Ovary (tissue), 9 donors: ENCODE data around the gene H6PD. TPM values are rescaled to one million over a fixed set of nuclear protein-coding genes. Genes with fewer than 3 reads are reported as not detected.

Experiments
- DNase-seq, 5 donors: peaks; one replicate each; pipeline ENCODE4 v3.0.0-alpha.2; 2019 to 2020
- H3K27ac ChIP-seq, 2 donors: fragments of 200-600 bp; one replicate each; pipeline versions ENCODE4 v1.5.1 to v1.8.0; 2019 to 2022
- H3K27me3 ChIP-seq: fragments of 200-600 bp; one replicate; pipeline ENCODE4 v1.8.0; 2022
- H3K36me3 ChIP-seq: fragments of 200-600 bp; sonication (generic); one replicate; pipeline ENCODE4 v1.5.1; 2019
- H3K4me1 ChIP-seq: one replicate; pipeline ENCODE4 v1.8.1; 2013; ENCODE audit warnings: mild to moderate bottlenecking, moderate library complexity; ENCODE audit not compliant: insufficient read depth
- H3K4me3 ChIP-seq: fragments of 200-600 bp; sonication (generic); one replicate; pipeline ENCODE4 v1.5.1; 2017
- H3K9me3 ChIP-seq, 2 donors: fragments of 200-600 bp in 1 of 2; sonication (generic) in 1 of 2; one replicate each; pipeline versions ENCODE4 v1.5.1 to v1.8.1; 2013 to 2019; ENCODE audit warnings: mild to moderate bottlenecking in 1 of 2, moderate library complexity in 1 of 2
- EP300 ChIP-seq: sonication (generic); formaldehyde crosslinking; IDR thresholded peaks from one replicate; pipeline ENCODE4 v1.6.1; 2017; ENCODE audit warnings: antibody characterized with exemption
- POLR2A ChIP-seq: fragments of 450-650 bp; IDR thresholded peaks from one replicate; pipeline ENCODE4 v1.6.1; 2017; ENCODE audit warnings: antibody characterized with exemption, mild to moderate bottlenecking, moderate library complexity
- WGBS, 3 donors: extraction: QIAGEN DNeasy Blood & Tissue Kit in 1 of 3; methylation state at CpG; one replicate each; pipeline versions ENCODE4 v1.1.5 to v1.1.7; 2013 to 2017; 5-methylcytosine and 5-hydroxymethylcytosine counted together
- intact Hi-C, 4 donors: fragments of 100-400 bp; cut with DNase I; formaldehyde crosslinking; loops; one replicate each; pipeline versions ENCODE4 v1.11.0 to v1.15.1; 2022 to 2023
- polyA plus RNA-seq, 2 donors: library from polyadenylated mRNA; stranded (reverse); fragments of 200-250 nt in 1 of 2; fragments of 350-450 nt in 1 of 2; fragmentation: Illumina TruSeq in 1 of 2; extraction: RNeasy Lipid Tissue Mini Kit (QIAGEN cat#74804) in 1 of 2; gene quantifications; one replicate each; pipeline ENCODE4 v1.2.3, GENCODE V29; 2013 to 2014
- total RNA-seq, 7 donors: library from RNA; depleted of rRNA in 2 of 7; stranded (reverse); fragments of >200 nt in 2 of 7; fragmentation: NEBNext Ultra II Directional in 3 of 7; extraction: Animal tissue kit (Norgen Biotek cat#: 25700) in 3 of 7; gene quantifications; one replicate each; pipeline versions ENCODE4 v1.1.0 to v1.2.4, GENCODE V29; 2016 to 2023
- TF ChIP-seq, protein P1 (sequence below), 3 donors: fragments of 450-650 bp in 2 of 3; fragments of 200-600 bp in 1 of 3; IDR thresholded peaks; one replicate each; pipeline versions ENCODE4 v1.5.1 to v1.8.0; 2016 to 2022; ENCODE audit warnings: antibody characterized with exemption in 3 of 3, mild to moderate bottlenecking in 1 of 3
- donor health status: DM: no; HTN: no; CAD: no; lungs with moderate emphysema.
- donor health status: DM: no; HTN: no; CAD: no.
- donor health status: Bipolar disorder and iron deficiency.
- donor health status: DM: yes; HTN: yes; CAD: no.
- donor health status: DM: no; HTN: no; CAD: no.
- donor health status: DM: yes; HTN: yes; CAD: no.

Gene H6PD
- total and polyA plus RNA-seq, 9 donors, result 47.0 to 148 (median 89.7) TPM

DNA sequence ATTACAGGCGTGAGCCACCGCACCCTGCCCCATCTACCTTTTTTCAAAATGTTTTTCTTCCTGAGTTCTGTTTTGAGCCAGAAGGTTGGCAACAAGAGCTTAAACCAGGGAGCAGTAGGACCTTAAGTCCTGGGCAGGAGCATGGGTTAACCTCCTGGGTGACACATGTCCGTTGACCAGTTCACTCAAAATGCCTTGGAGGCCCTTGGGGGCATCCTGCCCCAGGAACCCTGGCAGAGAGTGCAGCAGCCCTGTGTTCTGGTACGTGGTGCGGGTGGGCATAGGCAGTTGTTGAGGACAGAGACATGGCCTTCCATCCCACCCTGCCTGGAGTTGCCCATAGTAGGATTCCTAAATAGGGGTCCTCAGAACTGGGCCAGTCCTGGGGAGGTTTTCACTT, 11.6 kb downstream of the H6PD start:
- no peaks in the 10 kb centered on the region for H3K27me3 ChIP-seq
- TF ChIP-seq EP300, result no peak
- TF ChIP-seq POLR2A, result no peak
- TF ChIP-seq, protein P1, sequence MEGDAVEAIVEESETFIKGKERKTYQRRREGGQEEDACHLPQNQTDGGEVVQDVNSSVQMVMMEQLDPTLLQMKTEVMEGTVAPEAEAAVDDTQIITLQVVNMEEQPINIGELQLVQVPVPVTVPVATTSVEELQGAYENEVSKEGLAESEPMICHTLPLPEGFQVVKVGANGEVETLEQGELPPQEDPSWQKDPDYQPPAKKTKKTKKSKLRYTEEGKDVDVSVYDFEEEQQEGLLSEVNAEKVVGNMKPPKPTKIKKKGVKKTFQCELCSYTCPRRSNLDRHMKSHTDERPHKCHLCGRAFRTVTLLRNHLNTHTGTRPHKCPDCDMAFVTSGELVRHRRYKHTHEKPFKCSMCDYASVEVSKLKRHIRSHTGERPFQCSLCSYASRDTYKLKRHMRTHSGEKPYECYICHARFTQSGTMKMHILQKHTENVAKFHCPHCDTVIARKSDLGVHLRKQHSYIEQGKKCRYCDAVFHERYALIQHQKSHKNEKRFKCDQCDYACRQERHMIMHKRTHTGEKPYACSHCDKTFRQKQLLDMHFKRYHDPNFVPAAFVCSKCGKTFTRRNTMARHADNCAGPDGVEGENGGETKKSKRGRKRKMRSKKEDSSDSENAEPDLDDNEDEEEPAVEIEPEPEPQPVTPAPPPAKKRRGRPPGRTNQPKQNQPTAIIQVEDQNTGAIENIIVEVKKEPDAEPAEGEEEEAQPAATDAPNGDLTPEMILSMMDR (IDR thresholded peaks at IDR 0.05), result no peak
- 91 to 97% (median 93%) methylated on average over 5 of the region's 5 CpGs for WGBS, 3 donors
- DNase-seq, result peak in 1 of 5 donors; percentile 28
- peaks cover 60% of the 10 kb centered on the region for H3K4me1 ChIP-seq
- H3K9me3 ChIP-seq, result no peaks in the 10 kb centered on the region
- no peak overlapping the region for H3K4me3 ChIP-seq
- H3K27ac ChIP-seq, result no peak overlapping the region
- no peaks in the 10 kb centered on the region for H3K36me3 ChIP-seq
- intact Hi-C loops, result loop anchor here in 1 of 4 donors (5.0 kb wide), 1 partner anchor 104 kb away; no protein-coding TSS in a partner anchor

DNA sequence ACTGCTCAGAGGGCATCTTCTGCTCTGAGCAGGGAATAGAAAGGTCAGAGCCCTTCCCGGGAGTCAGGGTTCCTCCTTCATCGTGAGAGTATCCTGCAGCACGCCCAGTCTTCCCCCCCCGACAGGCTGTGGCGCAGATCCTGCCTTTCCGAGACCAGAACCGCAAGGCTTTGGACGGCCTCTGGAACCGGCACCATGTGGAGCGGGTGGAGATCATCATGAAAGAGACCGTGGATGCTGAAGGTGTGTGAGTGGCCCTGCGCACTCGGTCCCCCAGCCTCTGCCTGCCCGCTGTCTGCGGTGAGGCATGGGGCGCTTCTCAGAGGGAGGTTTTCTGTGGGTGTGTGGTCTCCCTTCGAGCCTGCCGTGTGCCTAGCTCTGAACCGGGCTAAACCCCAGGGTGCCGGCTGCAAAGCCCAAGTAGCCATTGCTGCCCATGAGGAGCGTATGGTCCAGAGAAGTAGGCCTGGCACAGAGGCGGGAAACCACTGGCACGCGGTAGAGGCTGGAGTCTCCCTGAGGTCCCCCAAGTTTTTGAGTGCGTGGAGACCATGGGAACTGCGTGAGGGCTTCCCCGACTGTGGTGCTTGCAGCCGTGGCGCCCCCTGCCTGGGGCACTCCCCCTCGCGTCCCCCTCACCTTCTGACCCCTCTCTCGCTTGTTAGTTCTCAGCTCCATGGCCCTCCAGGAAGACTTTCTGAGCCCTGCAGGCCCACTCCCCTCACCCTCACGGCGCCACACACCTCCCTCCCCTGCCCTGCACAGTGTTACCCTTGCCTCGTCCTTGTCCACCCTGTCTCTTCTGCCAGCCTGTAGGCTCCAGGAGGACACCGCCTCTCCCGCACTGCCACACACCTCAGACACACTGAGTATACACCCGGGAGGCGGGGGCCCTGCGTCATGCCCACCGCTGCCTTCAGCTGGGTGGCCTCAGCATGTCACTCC, 12.5 kb downstream of the H6PD start:
- 86 to 87% (median 87%) methylated on average over 41 of the region's 41 CpGs for WGBS, 3 donors
- Histone ChIP-seq H3K9me3 (no peaks in the 10 kb centered on the region), H3K27ac (peak overlapping the region in 1 of 2 donors; percentile 69), H3K27me3 (no peaks in the 10 kb centered on the region), H3K4me3 (no peak overlapping the region), H3K4me1 (peaks cover 59% of the 10 kb centered on the region), H3K36me3 (no peaks in the 10 kb centered on the region)
- DNase-seq, result peak in 3 of 5 donors; percentile 29 to 40 (median 36)
- TF ChIP-seq EP300 (no peak), POLR2A (no peak)
- TF ChIP-seq, protein P1 (IDR thresholded peaks at IDR 0.05), result no peak
- intact Hi-C loops, result loop anchor here in 1 of 4 donors (5.0 kb wide), 1 partner anchor 105 kb away; no protein-coding TSS in a partner anchor

DNA sequence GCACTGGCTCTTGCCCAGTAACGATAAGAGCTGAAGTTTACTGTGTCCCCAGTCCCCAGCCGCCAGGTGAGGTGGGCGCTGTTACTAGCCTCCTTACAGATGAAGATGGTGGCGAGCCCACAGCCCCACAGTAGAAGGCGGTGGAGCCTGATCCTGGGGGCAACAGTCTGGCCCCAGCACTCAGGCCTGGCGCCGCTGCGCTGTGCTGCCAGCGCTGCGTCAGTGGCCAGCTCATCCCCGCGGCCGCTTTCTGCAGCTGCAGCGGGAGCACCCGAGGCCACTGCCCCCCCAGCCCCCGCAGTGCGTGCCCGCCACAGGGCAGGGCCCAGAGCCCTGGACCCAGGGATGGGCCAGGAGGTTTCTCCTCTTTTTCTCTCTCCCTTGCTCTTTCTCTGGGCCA, 13.3 kb downstream of the H6PD start:
- peak in 2 of 5 donors; percentile 35 to 44 for DNase-seq
- Histone ChIP-seq H3K4me1 (peaks cover 57% of the 10 kb centered on the region), H3K9me3 (no peaks in the 10 kb centered on the region), H3K36me3 (no peaks in the 10 kb centered on the region), H3K4me3 (no peak overlapping the region), H3K27me3 (no peaks in the 10 kb centered on the region), H3K27ac (peak overlapping the region in 1 of 2 donors; percentile 69)
- intact Hi-C loops, result loop anchor here in 1 of 4 donors (5.0 kb wide), 1 partner anchor 106 kb away; no protein-coding TSS in a partner anchor
- 79 to 89% (median 86%) methylated on average over 18 of the region's 18 CpGs for WGBS, 3 donors
- TF ChIP-seq POLR2A (no peak), EP300 (no peak)
- TF ChIP-seq, protein P1 (IDR thresholded peaks at IDR 0.05), result no peak

DNA sequence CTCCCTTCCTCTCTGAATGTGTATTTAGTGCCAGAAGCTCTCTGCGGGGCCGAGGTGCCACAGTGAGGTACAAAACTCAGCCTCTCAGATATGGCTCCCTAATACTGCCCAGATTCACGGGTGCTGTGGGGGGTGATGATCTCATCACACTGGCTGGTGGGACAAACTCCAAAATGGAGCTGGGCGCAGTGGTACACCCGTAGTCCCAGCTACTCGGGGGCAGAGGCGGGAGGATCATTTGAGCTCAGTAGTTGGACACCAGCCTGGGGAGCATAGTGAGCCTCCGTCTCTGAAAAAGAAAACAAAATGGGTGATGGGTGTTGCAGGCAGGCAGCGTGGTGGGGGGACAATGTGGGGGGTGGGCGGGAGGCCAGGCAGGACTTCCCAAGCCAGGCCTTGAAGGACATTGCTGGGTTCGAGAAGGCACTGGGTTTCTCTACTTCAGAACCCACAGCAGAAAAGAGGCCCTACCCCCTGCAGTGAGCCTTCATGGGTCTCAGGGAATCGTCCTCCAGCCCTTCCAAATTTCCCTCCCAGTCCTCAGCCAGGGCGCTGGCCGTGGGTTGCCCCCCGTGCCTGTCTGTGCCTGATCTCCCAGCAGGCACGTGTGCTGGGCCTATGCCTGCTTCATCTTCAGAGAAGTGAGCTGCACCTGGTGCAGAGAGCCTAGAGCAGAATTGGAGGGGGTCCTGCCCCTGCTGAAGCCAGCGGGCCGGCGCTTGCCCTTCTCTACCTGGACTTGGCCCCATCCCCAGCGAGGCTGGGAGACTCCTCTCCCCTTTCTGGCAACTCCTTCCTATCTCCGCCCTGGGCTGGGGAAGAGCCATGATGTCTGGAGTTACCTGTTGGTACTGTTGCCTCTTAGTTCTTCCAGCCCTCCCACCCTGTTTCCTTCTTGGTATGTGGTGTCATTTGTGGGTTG, 14.0 kb downstream of the H6PD start:
- intact Hi-C loops, result loop anchor here in 1 of 4 donors (5.0 kb wide), 1 partner anchor 106 kb away; no protein-coding TSS in a partner anchor
- H3K4me3 ChIP-seq, result no peak overlapping the region
- DNase-seq, result peak in 3 of 5 donors; percentile 37 to 57 (median 47)
- H3K27me3 ChIP-seq, result no peaks in the 10 kb centered on the region
- H3K36me3 ChIP-seq, result no peaks in the 10 kb centered on the region
- peaks cover 51% of the 10 kb centered on the region for H3K4me1 ChIP-seq
- no peaks in the 10 kb centered on the region for H3K9me3 ChIP-seq
- WGBS, 3 donors, result 58 to 69% (median 59%) methylated on average over 21 of the region's 21 CpGs
- H3K27ac ChIP-seq, result peak overlapping the region; percentile 31 to 69
- TF ChIP-seq POLR2A (no peak), EP300 (no peak)
- TF ChIP-seq, protein P1 (IDR thresholded peaks at IDR 0.05), result no peak
